ENCODE measurements around the gene RGCC. TPM values are rescaled to one million over a fixed set of nuclear protein-coding genes. Genes with fewer than 3 reads are reported as not detected.

The RGCC gene
- total and polyA plus RNA-seq, 8 donors: 93.4 to 196 (median 143) TPM

GRCh38 chr13:41494202-41494601 is 36.9 kb downstream of the RGCC start:
- no peak for ATAC-seq

GRCh38 chr13:41495044-41495443 is 37.7 kb downstream of the RGCC start:
- intact Hi-C loops (cut with DNase I): no loop called here
- Histone ChIP-seq H3K4me1 (peaks cover 0 to 22% of the 10 kb centered on the region in 2 donors), H3K36me3 (no peaks in the 10 kb centered on the region), H3K27ac (no peak overlapping the region), H3K9me3 (no peaks in the 10 kb centered on the region), H3K27me3 (no peaks in the 10 kb centered on the region), H3K4me3 (no peak overlapping the region)
- TF ChIP-seq CTCF (IDR thresholded peaks at IDR 0.05): no peak
- ATAC-seq (no peak), DNase-seq (no peak)

More at GRCh38 chr13:41494202-41494601, 36.9 kb downstream of the RGCC start:
- Histone ChIP-seq H3K36me3 (no peaks in the 10 kb centered on the region), H3K27me3 (no peaks in the 10 kb centered on the region), H3K9me3 (no peaks in the 10 kb centered on the region), H3K4me1 (peaks cover 0 to 22% of the 10 kb centered on the region in 2 donors), H3K27ac (no peak overlapping the region), H3K4me3 (no peak overlapping the region)
- no peak for DNase-seq
- TF ChIP-seq CTCF (IDR thresholded peaks at IDR 0.05): no peak
- intact Hi-C loops (cut with DNase I): no loop called here

- ATAC-seq (no peak), DNase-seq (no peak)
- H3K27me3 ChIP-seq: no peaks in the 10 kb centered on the region
- no peak for TF ChIP-seq CTCF (IDR thresholded peaks at IDR 0.05)
- intact Hi-C loops (cut with DNase I): no loop called here
- peaks cover 0 to 28% of the 10 kb centered on the region in 2 donors for H3K4me1 ChIP-seq
- H3K9me3 ChIP-seq: no peaks in the 10 kb centered on the region
- H3K36me3 ChIP-seq: no peaks in the 10 kb centered on the region
- H3K27ac ChIP-seq: no peak overlapping the region
- H3K4me3 ChIP-seq: no peak overlapping the region
Measured at GRCh38 chr13:41496420-41497234, 39.3 kb downstream of the RGCC start.

- intact Hi-C loops (cut with DNase I): no loop called here
- H3K36me3 ChIP-seq: no peaks in the 10 kb centered on the region
- no peaks in the 10 kb centered on the region for H3K27me3 ChIP-seq
- TF ChIP-seq CTCF (IDR thresholded peaks at IDR 0.05): no peak
- H3K4me1 ChIP-seq: peaks cover 0 to 22% of the 10 kb centered on the region in 2 donors
- H3K9me3 ChIP-seq: no peaks in the 10 kb centered on the region
- DNase-seq (no peak), ATAC-seq (no peak)
- H3K4me3 ChIP-seq: no peak overlapping the region
- no peak overlapping the region for H3K27ac ChIP-seq
Measured at GRCh38 chr13:41497436-41497835, 40.1 kb downstream of the RGCC start.

GRCh38 chr13:41499452-41499851 is 42.1 kb downstream of the RGCC start:
- Histone ChIP-seq H3K4me3 (no peak overlapping the region), H3K27ac (no peak overlapping the region), H3K9me3 (peaks cover 0 to 6% of the 10 kb centered on the region in 2 donors), H3K36me3 (no peaks in the 10 kb centered on the region), H3K4me1 (peaks cover 0 to 7% of the 10 kb centered on the region in 2 donors), H3K27me3 (no peaks in the 10 kb centered on the region)
- ATAC-seq (no peak), DNase-seq (no peak)
- no peak for TF ChIP-seq CTCF (IDR thresholded peaks at IDR 0.05)
- intact Hi-C loops (cut with DNase I): no loop called here
